ENCODE measurements around the gene MBLAC2. TPM values are rescaled to one million over a fixed set of nuclear protein-coding genes. Genes with fewer than 3 reads are reported as not detected.

The MBLAC2 gene
- 8.3 TPM for total RNA-seq

DNA sequence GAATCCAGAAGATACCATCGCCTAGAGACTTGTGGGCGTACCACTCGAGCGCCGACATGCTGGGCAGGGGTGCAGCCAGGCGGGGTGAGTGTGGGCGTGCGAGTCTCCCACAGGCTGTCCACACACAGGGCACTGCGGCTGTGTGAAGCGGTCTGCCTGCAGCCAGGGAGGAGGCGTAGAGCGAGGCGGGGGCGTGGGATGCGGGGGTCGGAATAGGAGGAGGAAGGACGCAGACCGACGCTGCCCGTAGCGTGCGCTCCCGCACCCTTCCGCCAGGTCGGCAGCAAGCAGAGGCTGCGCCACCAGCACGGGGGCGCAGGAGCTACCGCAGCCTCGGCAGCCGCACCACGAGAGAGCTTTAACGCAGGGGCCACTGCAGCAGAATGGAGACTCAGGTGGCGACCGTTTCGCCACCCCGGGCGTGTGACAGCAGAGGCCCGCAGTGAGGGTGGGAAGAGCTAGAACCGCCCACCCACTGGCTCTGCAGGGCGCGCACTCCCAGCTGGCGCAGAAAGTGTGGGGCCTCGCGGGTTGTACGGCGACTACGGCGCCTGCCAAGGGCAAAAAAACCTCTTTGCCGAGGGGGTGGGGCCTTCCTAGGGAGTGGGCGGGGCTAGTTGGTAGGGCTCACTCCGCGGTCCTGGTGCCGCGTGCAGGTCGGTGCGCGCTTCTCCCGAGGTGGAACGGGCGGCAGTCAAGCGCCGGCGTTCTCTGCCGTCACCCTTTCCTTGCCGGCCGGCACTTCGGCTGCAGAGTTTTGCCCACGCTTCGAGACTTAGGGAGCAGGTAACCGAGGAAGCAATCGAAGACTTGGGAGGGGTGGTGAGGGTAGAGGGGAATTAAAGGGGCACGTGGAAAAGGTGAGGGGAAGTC, at the start of gene MBLAC2, which contains the start of gene POLR3G:
TSS of gene MBLAC2 (minus strand) at position 537 of the 873 bp plus-strand sequence. CDS start at position 58, 479 bp downstream.
TSS of gene POLR3G (plus strand) at position 630 of the 873 bp plus-strand sequence. CDS start 10,704 bp downstream, outside the sequence.

DNA sequence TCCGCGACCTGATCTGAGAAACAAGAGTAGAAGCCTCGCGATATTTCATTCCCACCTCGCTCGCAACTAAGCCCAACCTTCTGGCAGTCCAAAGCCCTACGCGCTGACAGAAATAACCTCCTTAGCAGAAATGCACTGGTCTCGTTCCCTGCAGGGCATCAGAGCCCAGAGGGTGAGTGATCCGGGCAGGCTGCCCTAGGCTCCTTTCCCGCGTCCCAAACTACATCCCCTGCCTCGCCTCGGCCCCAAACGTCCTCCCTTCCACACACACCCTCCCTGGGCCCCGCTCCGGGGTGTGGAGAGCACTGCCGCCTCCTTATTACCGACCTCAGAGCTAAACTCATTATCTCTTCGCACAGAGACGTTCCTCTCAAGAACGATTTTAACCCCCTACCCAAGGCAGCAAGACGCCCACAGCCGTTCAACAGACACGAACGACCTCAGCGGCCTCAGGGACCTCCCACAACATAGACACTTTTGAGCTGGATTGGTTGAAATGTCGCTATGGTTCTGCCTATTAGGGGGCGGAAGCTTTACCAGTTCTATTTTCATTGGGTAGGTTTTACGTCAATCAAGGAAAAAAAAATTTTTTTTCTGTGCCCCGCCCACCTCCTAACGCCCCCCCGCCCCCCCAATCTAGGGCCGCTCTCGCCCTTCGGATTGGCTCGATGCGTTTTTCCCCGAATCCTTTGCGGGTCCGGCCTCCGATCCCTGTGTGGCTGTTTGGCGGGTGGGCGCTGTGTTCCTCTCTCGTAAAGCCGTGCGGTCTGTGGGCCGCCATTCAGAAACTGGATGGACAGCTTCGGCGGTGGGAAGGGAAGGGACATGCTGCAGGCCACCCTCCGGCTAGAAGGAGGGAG, 65.0 kb downstream of the MBLAC2 start, which contains the start of gene CETN3:
TSS of gene CETN3 (minus strand) at position 439 of the 860 bp plus-strand sequence. CDS start at position 344, 95 bp downstream.

Other genes with a start within 250 kb of the MBLAC2 start
- gene CETN3, start 65.0 kb downstream of the MBLAC2 start, total RNA-seq: 17.1 TPM
- gene POLR3G, start 93 bp upstream of the MBLAC2 start, total RNA-seq: 1.8 TPM
- gene LYSMD3, start 54.8 kb upstream of the MBLAC2 start, total RNA-seq: 14.0 TPM
- 14.5 TPM for gene ADGRV1, start 84.0 kb upstream of the MBLAC2 start, total RNA-seq